SU-DHL-6 (cell line): ENCODE measurements around the gene DCAF8.

ENCODE experiments used
- EZH2phosphoT487 ChIP-seq: fragments of 200-600 bp; sonication (generic), shearing (Covaris generic); conservative IDR thresholded peaks from 2 replicates; pipeline ENCODE4 v1.6.1; 2018; ENCODE audit warnings: mild to moderate bottlenecking, antibody characterized with exemption, low read length, moderate library complexity, mixed read lengths
- TF ChIP-seq, protein P1 (sequence below): fragments of 200-600 bp; sonication (generic); IDR thresholded peaks from one replicate; pipeline ENCODE4 v1.5.1; 2017; ENCODE audit warnings: antibody characterized with exemption, mild to moderate bottlenecking, low read length, moderate library complexity; ENCODE audit not compliant: insufficient read depth, poor library complexity, severe bottlenecking

DNA sequence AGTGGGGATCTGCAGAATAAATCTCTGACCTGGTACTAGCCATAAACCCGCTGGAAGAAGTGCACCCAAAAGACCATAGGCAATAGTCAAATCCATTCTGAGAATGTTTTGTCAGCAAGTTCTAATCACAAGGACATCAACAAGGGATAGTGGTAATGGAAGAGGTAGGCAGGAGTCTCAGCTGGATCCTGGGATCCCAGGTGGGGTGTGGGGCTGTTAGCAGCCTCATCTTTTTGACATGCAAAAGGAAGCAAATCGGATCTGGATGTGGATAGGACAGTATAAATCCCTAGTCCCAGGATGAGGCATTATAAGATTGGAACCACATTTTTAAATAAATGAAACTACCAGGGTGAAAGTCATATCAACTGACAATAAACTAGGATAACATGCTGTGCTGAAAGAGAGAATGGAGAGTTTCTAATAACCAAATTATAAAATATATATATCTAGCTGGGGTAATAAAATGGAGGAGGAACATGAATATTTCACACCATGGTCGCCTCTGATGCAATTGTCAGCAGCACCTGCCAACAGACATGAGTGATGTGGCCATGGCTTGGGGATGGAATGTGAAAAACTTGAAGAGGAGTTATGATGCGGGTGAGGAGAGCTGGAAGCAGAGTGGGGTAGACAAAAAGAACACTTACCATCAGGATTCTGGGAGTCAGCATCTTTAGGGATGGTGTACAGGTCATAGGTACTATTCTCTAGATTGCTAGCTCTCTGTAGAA is 46.3 kb upstream of the DCAF8 start:
- TF ChIP-seq, protein P1, sequence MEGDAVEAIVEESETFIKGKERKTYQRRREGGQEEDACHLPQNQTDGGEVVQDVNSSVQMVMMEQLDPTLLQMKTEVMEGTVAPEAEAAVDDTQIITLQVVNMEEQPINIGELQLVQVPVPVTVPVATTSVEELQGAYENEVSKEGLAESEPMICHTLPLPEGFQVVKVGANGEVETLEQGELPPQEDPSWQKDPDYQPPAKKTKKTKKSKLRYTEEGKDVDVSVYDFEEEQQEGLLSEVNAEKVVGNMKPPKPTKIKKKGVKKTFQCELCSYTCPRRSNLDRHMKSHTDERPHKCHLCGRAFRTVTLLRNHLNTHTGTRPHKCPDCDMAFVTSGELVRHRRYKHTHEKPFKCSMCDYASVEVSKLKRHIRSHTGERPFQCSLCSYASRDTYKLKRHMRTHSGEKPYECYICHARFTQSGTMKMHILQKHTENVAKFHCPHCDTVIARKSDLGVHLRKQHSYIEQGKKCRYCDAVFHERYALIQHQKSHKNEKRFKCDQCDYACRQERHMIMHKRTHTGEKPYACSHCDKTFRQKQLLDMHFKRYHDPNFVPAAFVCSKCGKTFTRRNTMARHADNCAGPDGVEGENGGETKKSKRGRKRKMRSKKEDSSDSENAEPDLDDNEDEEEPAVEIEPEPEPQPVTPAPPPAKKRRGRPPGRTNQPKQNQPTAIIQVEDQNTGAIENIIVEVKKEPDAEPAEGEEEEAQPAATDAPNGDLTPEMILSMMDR, result no peak
- no peak for TF ChIP-seq EZH2phosphoT487
